ENCODE results near the gene ZNF775. TPM values are rescaled to one million over a fixed set of nuclear protein-coding genes. Genes with fewer than 3 reads are reported as not detected.
A peak's percentile ranks its signal among the peaks of the same experiment; 100 is the strongest.

ZNF775 gene
- total and polyA plus RNA-seq, 9 donors, result 5.4 to 8.0 (median 6.2) TPM

- 68% methylated on average over 4 of the region's 4 CpGs for WGBS (ENCODE audit: insufficient coverage)
- H3K36me3 ChIP-seq (ENCODE audit: control insufficient read depth, insufficient read depth, low read length), result no peaks in the 10 kb centered on the region
- peaks cover 11% of the 10 kb centered on the region for H3K4me1 ChIP-seq (ENCODE audit: control insufficient read depth, insufficient read depth, low read length)
- H3K27ac ChIP-seq (ENCODE audit: low read length), result no peak overlapping the region
- no peaks in the 10 kb centered on the region for H3K9me3 ChIP-seq (replicated peaks; ENCODE audit: control insufficient read depth, low read depth, low read length)
- no peak overlapping the region for H3K4me3 ChIP-seq (ENCODE audit: low read length)
- no peaks in the 10 kb centered on the region for H3K27me3 ChIP-seq (ENCODE audit: control insufficient read depth, insufficient read depth, low read length)
- no peak for DNase-seq
Observed at GRCh38 chr7:150425670-150426069, 46.5 kb downstream of the ZNF775 start.

GRCh38 chr7:150428671-150429451, 49.7 kb downstream of the ZNF775 start:
- H3K4me1 ChIP-seq (ENCODE audit: control insufficient read depth, insufficient read depth, low read length), result peaks cover 9% of the 10 kb centered on the region
- DNase-seq, result peak; percentile 59
- no peak overlapping the region for H3K27ac ChIP-seq (ENCODE audit: low read length)
- WGBS (ENCODE audit: insufficient coverage), result 25% methylated on average over 8 of the region's 11 CpGs
- H3K9me3 ChIP-seq (replicated peaks; ENCODE audit: control insufficient read depth, low read depth, low read length), result no peaks in the 10 kb centered on the region
- H3K36me3 ChIP-seq (ENCODE audit: control insufficient read depth, insufficient read depth, low read length), result no peaks in the 10 kb centered on the region
- H3K4me3 ChIP-seq (ENCODE audit: low read length), result no peak overlapping the region
- H3K27me3 ChIP-seq (ENCODE audit: control insufficient read depth, insufficient read depth, low read length), result no peaks in the 10 kb centered on the region

- H3K4me3 ChIP-seq (ENCODE audit: low read length), result no peak overlapping the region
Observed at GRCh38 chr7:150429699-150430098, 50.6 kb downstream of the ZNF775 start.

GRCh38 chr7:150430465-150431085, 51.4 kb downstream of the ZNF775 start:
- 78% methylated on average over 12 of the region's 14 CpGs for WGBS (ENCODE audit: insufficient coverage)

More at GRCh38 chr7:150429699-150430098, 50.6 kb downstream of the ZNF775 start:
- Histone ChIP-seq H3K36me3 (ENCODE audit: control insufficient read depth, insufficient read depth, low read length) (no peaks in the 10 kb centered on the region), H3K4me1 (ENCODE audit: control insufficient read depth, insufficient read depth, low read length) (peaks cover 9% of the 10 kb centered on the region), H3K9me3 (replicated peaks; ENCODE audit: control insufficient read depth, low read depth, low read length) (no peaks in the 10 kb centered on the region), H3K27me3 (ENCODE audit: control insufficient read depth, insufficient read depth, low read length) (no peaks in the 10 kb centered on the region), H3K27ac (ENCODE audit: low read length) (no peak overlapping the region)
- no peak for DNase-seq
- WGBS (ENCODE audit: insufficient coverage), result 90% methylated on average over 6 of the region's 8 CpGs

GRCh38 chr7:150431839-150432658, 52.9 kb downstream of the ZNF775 start:
- no peaks in the 10 kb centered on the region for H3K27me3 ChIP-seq (ENCODE audit: control insufficient read depth, insufficient read depth, low read length)
- no peak for DNase-seq
- H3K36me3 ChIP-seq (ENCODE audit: control insufficient read depth, insufficient read depth, low read length), result no peaks in the 10 kb centered on the region
- H3K4me3 ChIP-seq (ENCODE audit: low read length), result no peak overlapping the region
- H3K27ac ChIP-seq (ENCODE audit: low read length), result no peak overlapping the region
- 79% methylated on average over 5 of the region's 7 CpGs for WGBS (ENCODE audit: insufficient coverage)
- H3K4me1 ChIP-seq (ENCODE audit: control insufficient read depth, insufficient read depth, low read length), result peaks cover 9% of the 10 kb centered on the region
- H3K9me3 ChIP-seq (replicated peaks; ENCODE audit: control insufficient read depth, low read depth, low read length), result no peaks in the 10 kb centered on the region

More at GRCh38 chr7:150430465-150431085, 51.4 kb downstream of the ZNF775 start:
- DNase-seq, result no peak
- Histone ChIP-seq H3K4me3 (ENCODE audit: low read length) (no peak overlapping the region), H3K4me1 (ENCODE audit: control insufficient read depth, insufficient read depth, low read length) (peaks cover 9% of the 10 kb centered on the region), H3K36me3 (ENCODE audit: control insufficient read depth, insufficient read depth, low read length) (no peaks in the 10 kb centered on the region), H3K27me3 (ENCODE audit: control insufficient read depth, insufficient read depth, low read length) (no peaks in the 10 kb centered on the region), H3K27ac (ENCODE audit: low read length) (no peak overlapping the region), H3K9me3 (replicated peaks; ENCODE audit: control insufficient read depth, low read depth, low read length) (no peaks in the 10 kb centered on the region)

- WGBS (ENCODE audit: insufficient coverage), result 79% methylated on average over 13 of the region's 14 CpGs
- no peaks in the 10 kb centered on the region for H3K9me3 ChIP-seq (replicated peaks; ENCODE audit: control insufficient read depth, low read depth, low read length)
- peaks cover 9% of the 10 kb centered on the region for H3K4me1 ChIP-seq (ENCODE audit: control insufficient read depth, insufficient read depth, low read length)
- no peak overlapping the region for H3K27ac ChIP-seq (ENCODE audit: low read length)
- no peak overlapping the region for H3K4me3 ChIP-seq (ENCODE audit: low read length)
- peak; percentile 66 for DNase-seq
- no peaks in the 10 kb centered on the region for H3K27me3 ChIP-seq (ENCODE audit: control insufficient read depth, insufficient read depth, low read length)
- H3K36me3 ChIP-seq (ENCODE audit: control insufficient read depth, insufficient read depth, low read length), result no peaks in the 10 kb centered on the region
Observed at GRCh38 chr7:150432915-150433892, 54.1 kb downstream of the ZNF775 start.

- no peaks in the 10 kb centered on the region for H3K36me3 ChIP-seq (ENCODE audit: control insufficient read depth, insufficient read depth, low read length)
- H3K27ac ChIP-seq (ENCODE audit: low read length), result no peak overlapping the region
- H3K4me1 ChIP-seq (ENCODE audit: control insufficient read depth, insufficient read depth, low read length), result peaks cover under 1% of the 10 kb centered on the region
- no peaks in the 10 kb centered on the region for H3K9me3 ChIP-seq (replicated peaks; ENCODE audit: control insufficient read depth, low read depth, low read length)
- no peaks in the 10 kb centered on the region for H3K27me3 ChIP-seq (ENCODE audit: control insufficient read depth, insufficient read depth, low read length)
- WGBS (ENCODE audit: insufficient coverage), result 91% methylated on average over 5 of the region's 8 CpGs
- no peak overlapping the region for H3K4me3 ChIP-seq (ENCODE audit: low read length)
- no peak for DNase-seq
Observed at GRCh38 chr7:150434240-150434639, 55.1 kb downstream of the ZNF775 start.

- H3K36me3 ChIP-seq (ENCODE audit: control insufficient read depth, insufficient read depth, low read length), result no peaks in the 10 kb centered on the region
- H3K4me3 ChIP-seq (ENCODE audit: low read length), result no peak overlapping the region
- no peak for DNase-seq
- no peak overlapping the region for H3K27ac ChIP-seq (ENCODE audit: low read length)
- no peaks in the 10 kb centered on the region for H3K27me3 ChIP-seq (ENCODE audit: control insufficient read depth, insufficient read depth, low read length)
- no peaks in the 10 kb centered on the region for H3K9me3 ChIP-seq (replicated peaks; ENCODE audit: control insufficient read depth, low read depth, low read length)
- 85% methylated on average over 4 of the region's 4 CpGs for WGBS (ENCODE audit: insufficient coverage)
- H3K4me1 ChIP-seq (ENCODE audit: control insufficient read depth, insufficient read depth, low read length), result no peaks in the 10 kb centered on the region
Observed at GRCh38 chr7:150435047-150435389, 55.9 kb downstream of the ZNF775 start.

GRCh38 chr7:150435390-150436073, 56.4 kb downstream of the ZNF775 start:
- H3K27ac ChIP-seq (ENCODE audit: low read length), result no peak overlapping the region
- no peaks in the 10 kb centered on the region for H3K4me1 ChIP-seq (ENCODE audit: control insufficient read depth, insufficient read depth, low read length)
- no peaks in the 10 kb centered on the region for H3K9me3 ChIP-seq (replicated peaks; ENCODE audit: control insufficient read depth, low read depth, low read length)
- no peaks in the 10 kb centered on the region for H3K27me3 ChIP-seq (ENCODE audit: control insufficient read depth, insufficient read depth, low read length)
- WGBS (ENCODE audit: insufficient coverage), result 58% methylated on average over 5 of the region's 8 CpGs
- no peak overlapping the region for H3K4me3 ChIP-seq (ENCODE audit: low read length)
- DNase-seq, result peak; percentile 69
- H3K36me3 ChIP-seq (ENCODE audit: control insufficient read depth, insufficient read depth, low read length), result no peaks in the 10 kb centered on the region

Measured in muscle of leg (tissue), 11 donors.